ENCODE data around the gene SPOPL.

DNA sequence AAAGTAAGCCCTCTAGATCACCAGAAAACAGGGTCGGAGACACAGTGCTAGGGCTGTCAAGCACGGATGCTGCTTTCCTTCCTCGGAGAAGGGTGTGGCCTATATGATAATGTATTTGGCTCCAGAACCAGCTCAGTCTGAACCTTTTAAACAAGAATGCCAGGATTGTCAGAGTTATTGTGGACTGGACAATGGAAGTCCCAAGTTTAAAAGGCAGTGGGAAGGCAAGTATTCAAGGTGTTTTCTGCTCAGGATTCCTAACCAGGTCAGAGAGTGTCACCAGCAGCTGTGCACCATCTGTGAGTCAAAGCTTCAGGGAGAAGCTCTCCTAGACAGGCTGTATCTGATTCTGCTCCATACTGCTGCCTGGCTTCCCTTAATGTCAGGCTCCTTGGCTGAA is 94.8 kb downstream of the SPOPL start:
- TF ChIP-seq, protein P1, sequence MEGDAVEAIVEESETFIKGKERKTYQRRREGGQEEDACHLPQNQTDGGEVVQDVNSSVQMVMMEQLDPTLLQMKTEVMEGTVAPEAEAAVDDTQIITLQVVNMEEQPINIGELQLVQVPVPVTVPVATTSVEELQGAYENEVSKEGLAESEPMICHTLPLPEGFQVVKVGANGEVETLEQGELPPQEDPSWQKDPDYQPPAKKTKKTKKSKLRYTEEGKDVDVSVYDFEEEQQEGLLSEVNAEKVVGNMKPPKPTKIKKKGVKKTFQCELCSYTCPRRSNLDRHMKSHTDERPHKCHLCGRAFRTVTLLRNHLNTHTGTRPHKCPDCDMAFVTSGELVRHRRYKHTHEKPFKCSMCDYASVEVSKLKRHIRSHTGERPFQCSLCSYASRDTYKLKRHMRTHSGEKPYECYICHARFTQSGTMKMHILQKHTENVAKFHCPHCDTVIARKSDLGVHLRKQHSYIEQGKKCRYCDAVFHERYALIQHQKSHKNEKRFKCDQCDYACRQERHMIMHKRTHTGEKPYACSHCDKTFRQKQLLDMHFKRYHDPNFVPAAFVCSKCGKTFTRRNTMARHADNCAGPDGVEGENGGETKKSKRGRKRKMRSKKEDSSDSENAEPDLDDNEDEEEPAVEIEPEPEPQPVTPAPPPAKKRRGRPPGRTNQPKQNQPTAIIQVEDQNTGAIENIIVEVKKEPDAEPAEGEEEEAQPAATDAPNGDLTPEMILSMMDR (IDR thresholded peaks at IDR 0.05; ENCODE audit: low read length), result no peak
- no peak for TF ChIP-seq EZH2phosphoT487 (IDR thresholded peaks at IDR 0.05; ENCODE audit: low read length)
